ENCODE measurements around the gene AUTS2.
A peak's percentile ranks its signal among the peaks of the same experiment; 100 is the strongest.

Gene AUTS2

DNA sequence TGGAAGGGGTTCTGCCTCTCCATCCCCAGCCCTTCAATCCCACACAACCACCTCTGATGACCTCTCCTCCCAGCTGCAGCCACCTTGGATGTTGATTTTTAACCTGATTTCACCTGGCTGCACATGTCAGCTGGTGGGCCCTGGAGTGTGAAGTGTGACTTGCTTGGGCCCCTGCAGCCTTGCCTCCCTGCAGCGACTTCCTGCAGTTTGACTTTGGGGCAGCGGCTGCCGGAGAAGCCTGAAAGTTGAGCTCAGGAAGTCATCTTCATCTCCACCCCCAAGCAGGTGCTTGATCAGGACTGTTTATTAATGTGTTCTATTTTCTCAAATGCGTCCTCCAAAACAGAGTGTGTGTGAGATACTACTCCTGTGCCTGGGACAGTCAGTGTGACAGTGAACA is 858.4 kb downstream of the AUTS2 start:
- peaks cover 23% of the 10 kb centered on the region for H3K4me1 Mint-ChIP-seq
- no peak overlapping the region for H3K4me3 Mint-ChIP-seq
- no peak overlapping the region for H3K27ac Mint-ChIP-seq
- H3K27me3 Mint-ChIP-seq, result no peaks in the 10 kb centered on the region
- ATAC-seq (no peak), DNase-seq (peak; percentile 2)
- no peaks in the 10 kb centered on the region for H3K36me3 Mint-ChIP-seq (ENCODE audit: low read depth)
- no peaks in the 10 kb centered on the region for H3K9me3 Mint-ChIP-seq

DNA sequence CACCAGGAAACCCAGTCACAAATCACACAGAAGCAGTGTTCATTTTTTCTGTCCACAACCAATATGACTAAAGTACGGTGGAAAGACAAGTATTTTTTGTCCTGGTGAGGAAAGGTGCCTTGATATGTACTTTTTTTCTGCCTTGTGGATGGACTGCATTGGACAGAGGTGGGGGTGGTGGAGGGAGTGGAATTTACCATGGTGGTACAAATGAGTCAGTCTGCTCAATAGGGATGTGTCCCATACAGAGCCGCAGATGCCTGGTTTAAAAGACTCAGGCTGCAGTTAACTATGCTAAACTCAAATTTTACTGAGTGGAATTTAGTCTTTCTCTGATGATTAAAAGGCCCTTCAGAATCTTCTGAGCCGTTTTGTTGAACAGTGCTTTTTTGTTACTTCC is 859.2 kb downstream of the AUTS2 start:
- no peaks in the 10 kb centered on the region for H3K36me3 Mint-ChIP-seq (ENCODE audit: low read depth)
- H3K27me3 Mint-ChIP-seq, result no peaks in the 10 kb centered on the region
- DNase-seq (no peak), ATAC-seq (no peak)
- no peak overlapping the region for H3K27ac Mint-ChIP-seq
- no peaks in the 10 kb centered on the region for H3K9me3 Mint-ChIP-seq
- peaks cover 23% of the 10 kb centered on the region for H3K4me1 Mint-ChIP-seq
- no peak overlapping the region for H3K4me3 Mint-ChIP-seq

DNA sequence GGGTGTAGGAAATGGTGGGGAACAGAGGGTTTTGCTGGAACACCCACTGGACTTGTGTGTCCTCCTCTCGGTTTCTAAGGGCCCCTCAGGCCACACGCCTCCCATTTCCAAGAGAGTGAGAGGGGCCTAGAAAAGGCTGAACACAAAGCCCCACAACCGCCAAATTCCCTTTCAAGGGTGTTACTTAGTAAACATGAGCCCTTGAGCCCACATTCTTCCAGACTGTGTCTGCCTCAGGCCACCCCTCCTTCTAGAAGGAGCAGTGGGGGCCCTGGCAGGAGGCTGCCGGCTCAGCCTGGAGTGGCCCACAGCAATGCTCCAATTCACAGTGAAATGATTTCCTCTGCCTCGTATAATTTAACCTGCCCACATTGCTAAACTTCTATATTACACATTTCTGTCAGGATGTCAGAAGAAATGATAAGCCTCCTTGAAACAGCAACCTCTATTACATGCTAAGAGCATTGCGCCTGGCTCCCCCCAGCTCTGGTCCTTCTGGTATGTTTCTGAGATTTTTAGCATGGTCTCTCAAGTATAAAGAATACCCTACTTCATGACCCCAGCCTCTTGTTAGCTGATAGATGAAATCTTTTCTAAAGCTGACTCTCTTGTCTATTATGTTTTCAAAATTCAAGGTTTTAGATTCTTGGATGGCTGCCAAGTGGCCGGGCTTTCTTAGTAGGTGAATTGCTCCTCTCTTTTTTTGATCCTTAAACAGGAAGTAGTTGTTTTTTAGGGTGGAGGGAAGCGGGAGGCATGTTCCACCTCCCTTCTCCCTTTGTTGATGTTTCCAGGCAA is 859.8 kb downstream of the AUTS2 start:
- Mint-ChIP-seq H3K27ac (no peak overlapping the region), H3K4me1 (peaks cover 23% of the 10 kb centered on the region), H3K36me3 (ENCODE audit: low read depth) (no peaks in the 10 kb centered on the region), H3K27me3 (no peaks in the 10 kb centered on the region), H3K4me3 (no peak overlapping the region), H3K9me3 (no peaks in the 10 kb centered on the region)
- DNase-seq (no peak), ATAC-seq (no peak)

DNA sequence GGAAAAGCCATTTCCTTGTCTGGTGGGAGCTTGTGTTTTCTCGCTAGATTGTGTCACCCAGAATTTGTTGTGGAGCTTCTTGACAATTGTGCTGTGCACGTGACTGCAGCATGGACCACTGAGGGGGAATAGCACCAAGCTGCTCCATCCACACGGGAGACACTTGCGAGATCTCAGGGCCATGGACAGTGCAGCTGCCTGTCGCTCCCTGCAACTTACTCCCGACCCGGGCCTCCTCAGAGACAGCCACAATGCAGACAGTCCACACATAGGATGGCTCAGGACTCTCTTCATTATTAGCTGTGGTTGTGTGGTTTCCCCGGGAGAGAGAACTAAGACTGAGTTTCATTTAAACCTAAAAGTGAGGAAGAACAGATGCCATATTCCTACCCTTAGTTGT is 860.5 kb downstream of the AUTS2 start:
- H3K27me3 Mint-ChIP-seq, result no peaks in the 10 kb centered on the region
- no peak for DNase-seq
- ATAC-seq, result no peak
- no peak overlapping the region for H3K27ac Mint-ChIP-seq
- peaks cover 23% of the 10 kb centered on the region for H3K4me1 Mint-ChIP-seq
- H3K4me3 Mint-ChIP-seq, result no peak overlapping the region
- H3K36me3 Mint-ChIP-seq (ENCODE audit: low read depth), result no peaks in the 10 kb centered on the region
- H3K9me3 Mint-ChIP-seq, result no peaks in the 10 kb centered on the region

DNA sequence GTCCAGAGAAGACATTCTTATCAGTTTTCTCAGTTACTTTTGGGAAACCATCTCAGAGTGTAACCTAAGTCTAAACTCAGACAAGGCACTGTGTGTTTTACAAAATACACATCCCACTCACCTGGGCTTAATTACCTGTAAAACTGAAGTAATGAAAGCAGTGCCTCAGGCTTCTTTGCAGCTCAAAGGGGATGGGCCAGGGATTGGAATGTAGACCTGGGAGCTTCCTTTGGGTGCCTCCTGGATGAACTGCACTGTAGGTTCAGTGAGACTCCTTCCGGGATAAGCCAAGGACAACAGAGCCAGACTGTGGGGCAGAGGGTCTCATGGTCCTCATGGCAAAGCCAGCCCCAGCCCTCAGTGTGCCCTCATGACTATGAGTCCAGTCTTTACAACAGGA is 861.3 kb downstream of the AUTS2 start:
- DNase-seq (no peak), ATAC-seq (no peak)
- peaks cover 23% of the 10 kb centered on the region for H3K4me1 Mint-ChIP-seq
- no peaks in the 10 kb centered on the region for H3K27me3 Mint-ChIP-seq
- no peaks in the 10 kb centered on the region for H3K36me3 Mint-ChIP-seq (ENCODE audit: low read depth)
- no peak overlapping the region for H3K4me3 Mint-ChIP-seq
- H3K9me3 Mint-ChIP-seq, result no peaks in the 10 kb centered on the region
- no peak overlapping the region for H3K27ac Mint-ChIP-seq

DNA sequence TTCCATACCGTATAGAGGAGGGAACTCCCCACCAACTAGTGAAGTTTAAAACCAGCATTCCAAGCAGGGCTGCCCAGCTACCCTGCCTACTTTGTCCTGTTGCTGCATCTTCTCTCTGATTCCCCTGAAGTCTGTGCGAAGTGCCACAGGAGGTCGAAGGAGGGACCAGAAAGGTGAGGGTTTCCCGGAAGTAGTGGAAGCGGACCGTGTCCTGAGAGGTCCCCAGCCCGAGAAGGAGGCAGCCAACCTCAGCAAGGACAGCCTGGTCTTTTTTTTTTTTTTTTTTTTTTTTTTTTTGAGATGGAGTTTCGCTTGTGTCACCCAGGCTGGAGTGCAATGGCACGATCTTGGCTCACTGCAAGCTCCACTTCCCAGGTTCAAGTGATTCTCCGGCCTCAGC is 861.8 kb downstream of the AUTS2 start:
- Mint-ChIP-seq H3K4me3 (no peak overlapping the region), H3K9me3 (no peaks in the 10 kb centered on the region), H3K36me3 (ENCODE audit: low read depth) (no peaks in the 10 kb centered on the region), H3K4me1 (peaks cover 23% of the 10 kb centered on the region), H3K27ac (no peak overlapping the region), H3K27me3 (no peaks in the 10 kb centered on the region)
- ATAC-seq (no peak), DNase-seq (no peak)

DNA sequence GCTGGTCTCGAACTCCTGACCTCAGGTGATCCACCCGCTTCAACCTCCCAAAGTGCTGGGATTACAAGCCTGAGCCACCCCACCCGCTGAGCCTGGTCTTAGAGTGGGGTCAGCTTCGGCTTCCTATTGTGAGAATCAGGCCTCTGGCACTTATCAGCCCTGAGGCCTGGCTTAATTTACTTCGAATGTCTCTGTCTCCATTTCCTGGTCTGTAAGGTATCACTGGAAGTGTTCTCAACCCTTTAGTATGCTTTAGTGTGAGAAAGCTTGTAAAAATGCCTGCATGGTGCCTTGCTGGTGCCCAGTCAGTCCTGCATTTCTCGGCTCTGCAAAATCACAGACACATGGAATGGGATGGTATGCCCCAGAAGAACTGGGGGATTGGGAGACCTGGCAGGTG is 862.3 kb downstream of the AUTS2 start:
- no peaks in the 10 kb centered on the region for H3K9me3 Mint-ChIP-seq
- DNase-seq (no peak), ATAC-seq (no peak)
- peaks cover 23% of the 10 kb centered on the region for H3K4me1 Mint-ChIP-seq
- no peak overlapping the region for H3K4me3 Mint-ChIP-seq
- H3K27me3 Mint-ChIP-seq, result no peaks in the 10 kb centered on the region
- H3K36me3 Mint-ChIP-seq (ENCODE audit: low read depth), result no peaks in the 10 kb centered on the region
- H3K27ac Mint-ChIP-seq, result no peak overlapping the region

DNA sequence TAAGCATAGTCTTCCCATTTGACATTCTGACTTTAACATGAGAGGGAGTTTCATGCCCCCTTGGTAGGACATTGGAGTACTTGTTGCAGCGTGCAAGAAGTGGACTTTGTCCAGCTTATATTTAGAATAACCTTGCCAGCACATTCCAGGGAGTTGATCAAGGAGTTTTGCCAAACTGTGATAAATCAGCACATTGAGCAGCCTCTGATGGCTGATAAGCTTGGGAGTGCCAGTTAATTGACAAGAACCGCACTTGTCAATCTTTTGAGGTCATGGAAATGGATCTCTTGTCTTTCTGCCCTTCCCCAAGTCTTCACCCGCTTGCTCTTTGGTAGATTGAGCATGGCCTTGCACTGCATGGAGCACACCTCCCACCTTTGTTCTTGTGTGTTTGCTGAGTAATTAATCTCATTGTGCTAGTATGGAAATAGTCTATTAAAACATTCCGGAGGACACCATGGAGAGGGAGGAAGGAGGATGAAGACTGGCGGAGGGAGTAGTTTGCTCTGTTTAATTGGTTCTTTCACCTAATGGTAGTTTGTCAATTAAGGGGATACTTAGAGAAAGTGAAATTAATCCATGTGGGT is 865.2 kb downstream of the AUTS2 start:
- Mint-ChIP-seq H3K4me3 (no peak overlapping the region), H3K9me3 (no peaks in the 10 kb centered on the region), H3K36me3 (ENCODE audit: low read depth) (no peaks in the 10 kb centered on the region), H3K27ac (no peak overlapping the region), H3K27me3 (no peaks in the 10 kb centered on the region), H3K4me1 (no peaks in the 10 kb centered on the region)
- no peak for DNase-seq
- ATAC-seq, result no peak

DNA sequence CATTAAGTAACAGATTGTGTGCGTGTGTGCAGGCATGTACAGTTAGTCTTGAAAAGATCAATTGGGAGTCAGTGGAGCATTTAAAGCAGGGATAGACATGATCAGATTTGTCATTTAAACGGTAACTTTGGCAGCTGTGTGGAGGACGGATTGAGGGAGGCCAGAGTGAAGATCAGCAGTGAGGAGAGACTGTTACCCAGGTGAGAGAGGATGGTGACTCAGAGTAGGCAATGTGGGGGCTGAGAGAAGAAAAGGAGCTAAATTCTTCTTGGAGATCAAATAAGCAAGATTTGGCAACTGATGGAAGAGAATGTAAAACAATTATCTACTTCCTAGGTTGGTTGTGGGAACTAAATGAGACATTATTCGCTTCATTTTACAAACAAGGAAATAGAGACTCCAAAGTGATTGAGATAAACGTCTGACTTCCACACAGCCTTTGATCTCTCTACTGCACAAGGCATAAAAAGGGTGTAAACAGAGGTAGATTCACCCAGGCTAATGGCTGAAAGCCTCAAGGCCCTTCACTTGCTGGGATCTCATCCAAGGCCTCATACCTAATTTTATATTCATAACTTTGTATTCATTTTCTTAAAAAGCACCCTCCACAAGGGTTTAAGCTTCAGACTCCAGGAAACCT is 868.6 kb downstream of the AUTS2 start:
- H3K36me3 Mint-ChIP-seq (ENCODE audit: low read depth), result no peaks in the 10 kb centered on the region
- no peak overlapping the region for H3K4me3 Mint-ChIP-seq
- no peaks in the 10 kb centered on the region for H3K27me3 Mint-ChIP-seq
- no peak for ATAC-seq
- DNase-seq, result no peak
- no peaks in the 10 kb centered on the region for H3K4me1 Mint-ChIP-seq
- H3K27ac Mint-ChIP-seq, result no peak overlapping the region
- H3K9me3 Mint-ChIP-seq, result no peaks in the 10 kb centered on the region

DNA sequence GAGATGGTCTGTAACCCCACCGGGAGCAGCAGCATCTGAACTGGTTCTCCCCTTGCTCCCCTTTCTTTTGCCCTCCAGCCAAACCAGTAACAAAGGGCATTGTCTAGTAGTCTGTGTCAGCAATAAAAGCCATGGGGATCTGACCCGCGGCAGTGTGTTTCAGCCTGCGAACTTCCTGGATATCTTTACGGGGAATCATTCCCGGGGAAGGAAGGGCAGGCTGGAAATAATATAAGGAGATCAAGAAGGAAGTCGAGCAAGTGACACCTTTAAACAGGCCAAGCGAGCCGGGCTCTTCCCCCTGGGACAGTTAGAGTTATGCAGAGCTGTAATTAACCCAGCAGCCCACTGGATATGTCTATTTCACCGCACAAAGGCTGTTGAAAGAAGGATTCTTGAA is 872.5 kb downstream of the AUTS2 start:
- DNase-seq, result no peak
- no peaks in the 10 kb centered on the region for H3K36me3 Mint-ChIP-seq (ENCODE audit: low read depth)
- no peak overlapping the region for H3K27ac Mint-ChIP-seq
- no peak for ATAC-seq
- H3K4me3 Mint-ChIP-seq, result no peak overlapping the region
- no peaks in the 10 kb centered on the region for H3K9me3 Mint-ChIP-seq
- no peaks in the 10 kb centered on the region for H3K4me1 Mint-ChIP-seq
- no peaks in the 10 kb centered on the region for H3K27me3 Mint-ChIP-seq

DNA sequence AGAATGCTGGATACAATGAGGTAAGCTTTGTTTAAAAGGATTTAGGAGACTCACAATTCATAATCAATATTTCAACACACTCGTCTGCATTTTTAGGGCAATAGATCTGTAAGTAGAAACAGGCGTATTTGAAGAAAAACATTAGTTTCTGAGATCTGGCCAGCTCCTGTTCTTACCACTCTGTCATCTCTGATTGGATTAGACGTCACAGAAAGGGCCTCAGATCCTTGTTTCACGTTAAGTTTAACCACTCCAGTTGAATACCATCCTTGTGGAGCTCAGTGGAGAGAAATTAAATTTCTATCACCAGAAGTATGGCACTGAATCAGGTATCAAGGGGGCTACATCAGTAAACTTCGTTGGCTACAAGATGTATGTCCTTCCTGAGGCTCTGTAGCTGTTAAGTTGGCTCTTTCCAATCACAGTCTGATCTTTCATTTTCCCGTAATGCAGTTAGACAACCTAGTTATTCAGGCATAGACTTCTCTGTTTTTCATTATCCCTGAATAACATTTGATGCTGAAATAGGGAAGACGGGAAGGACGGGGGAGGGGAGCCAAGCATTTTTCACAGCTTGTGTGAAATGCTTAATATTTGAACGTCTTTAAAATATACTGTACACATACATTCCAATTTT is 874.4 kb downstream of the AUTS2 start:
- Mint-ChIP-seq H3K27me3 (no peaks in the 10 kb centered on the region), H3K4me1 (no peaks in the 10 kb centered on the region), H3K4me3 (no peak overlapping the region), H3K36me3 (ENCODE audit: low read depth) (no peaks in the 10 kb centered on the region), H3K27ac (no peak overlapping the region), H3K9me3 (no peaks in the 10 kb centered on the region)
- no peak for ATAC-seq
- no peak for DNase-seq

DNA sequence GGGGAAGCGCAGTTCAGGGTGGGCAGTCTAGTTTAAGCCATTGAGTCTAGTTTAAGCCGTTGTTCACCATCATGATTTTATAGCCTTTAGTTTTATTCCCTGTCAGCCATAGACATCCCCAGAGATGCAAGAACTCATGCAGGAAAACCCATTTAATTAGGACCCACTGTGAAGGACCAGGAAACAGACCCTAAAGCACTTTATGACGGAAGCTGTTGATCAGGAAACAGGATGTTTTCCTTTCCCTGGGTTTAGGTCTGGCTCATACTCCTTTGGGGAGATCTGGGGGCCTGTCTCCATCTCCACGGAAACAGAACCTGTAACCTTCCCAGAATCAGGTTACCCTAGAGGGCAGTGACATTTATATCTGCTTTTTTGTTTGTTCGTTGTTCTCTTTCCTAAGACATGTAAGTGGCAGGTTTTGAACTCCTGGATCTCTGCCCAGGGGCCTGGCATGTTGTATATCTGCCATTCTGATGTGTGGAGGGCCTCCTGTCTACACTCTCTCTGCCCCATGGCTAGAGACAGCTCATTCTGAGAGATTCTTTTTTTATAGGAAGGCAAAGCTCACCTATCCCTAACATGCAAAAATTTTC is 876.5 kb downstream of the AUTS2 start:
- Mint-ChIP-seq H3K27ac (no peak overlapping the region), H3K27me3 (no peaks in the 10 kb centered on the region), H3K4me1 (no peaks in the 10 kb centered on the region), H3K36me3 (ENCODE audit: low read depth) (no peaks in the 10 kb centered on the region), H3K9me3 (no peaks in the 10 kb centered on the region), H3K4me3 (no peak overlapping the region)
- ATAC-seq (no peak), DNase-seq (no peak)

DNA sequence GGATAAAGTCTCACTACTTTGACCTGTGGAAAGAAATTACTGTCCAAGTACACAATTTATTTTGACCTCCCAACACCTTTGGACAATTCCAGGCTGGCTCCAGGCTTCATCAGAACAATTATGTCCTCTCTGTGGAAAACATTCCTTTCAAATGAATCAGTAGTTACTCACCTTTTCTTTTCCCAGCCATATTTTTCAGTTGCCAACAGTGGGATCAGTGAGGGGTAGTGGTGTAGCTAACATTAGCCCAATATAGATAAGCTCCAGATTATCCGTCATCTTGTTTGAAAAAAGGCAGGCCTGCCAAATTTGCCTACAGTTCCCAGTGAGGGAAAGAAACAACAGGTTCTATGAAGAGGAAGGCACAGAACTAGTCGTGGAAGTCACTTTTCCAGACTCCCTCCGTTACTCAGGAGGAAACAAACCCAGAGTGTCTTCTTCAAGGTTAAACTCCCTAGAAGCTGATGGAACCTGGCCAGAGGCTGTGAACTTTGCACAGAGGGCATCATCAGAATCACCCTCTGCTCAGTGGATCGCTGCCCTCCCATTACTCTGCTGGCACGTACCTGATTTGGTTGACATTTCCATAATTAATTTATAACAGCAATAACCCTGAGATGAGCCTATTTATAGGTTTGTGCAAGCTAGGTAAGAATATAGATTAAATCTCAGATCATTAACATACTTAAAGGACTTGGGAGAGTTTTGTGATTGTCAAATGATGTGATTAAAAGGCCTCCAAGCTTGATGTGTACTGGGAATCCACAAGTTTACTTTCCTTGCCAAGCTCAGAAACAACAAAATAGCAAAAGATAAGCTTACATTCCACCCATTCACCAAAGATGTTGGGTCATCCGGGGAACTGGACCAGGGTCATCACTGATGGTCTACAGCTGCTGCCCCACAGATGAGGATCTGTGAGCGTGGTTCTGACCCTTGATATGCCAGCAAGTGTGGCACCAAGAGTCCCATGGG is 879.0 kb downstream of the AUTS2 start:
- H3K4me3 Mint-ChIP-seq, result no peak overlapping the region
- H3K27me3 Mint-ChIP-seq, result no peaks in the 10 kb centered on the region
- no peaks in the 10 kb centered on the region for H3K36me3 Mint-ChIP-seq (ENCODE audit: low read depth)
- no peaks in the 10 kb centered on the region for H3K9me3 Mint-ChIP-seq
- no peak for DNase-seq
- H3K27ac Mint-ChIP-seq, result no peak overlapping the region
- H3K4me1 Mint-ChIP-seq, result no peaks in the 10 kb centered on the region
- ATAC-seq, result no peak
